HepG2 (cell line): Measurements from ENCODE around the gene TTLL4. TPM values are rescaled to one million over a fixed set of nuclear protein-coding genes. Genes with fewer than 3 reads are reported as not detected.

Source experiments
- ARHGAP35 ChIP-seq: sonication (generic); formaldehyde crosslinking; IDR thresholded peaks from 2 replicates; pipeline ENCODE4 v1.9.0; 2022; ENCODE audit warnings: mild to moderate bottlenecking, inconsistent platforms, moderate library complexity, missing genetic modification reagents, borderline replicate concordance
- DNMT1 ChIP-seq: sonication (generic); formaldehyde crosslinking; IDR thresholded peaks from 2 replicates; pipeline ENCODE4 v1.5.1; 2020; ENCODE audit warnings: mild to moderate bottlenecking, missing genetic modification reagents
- ETV5 ChIP-seq: IDR thresholded peaks from 2 replicates; pipeline ENCODE4 v1.6.1; 2018; ENCODE audit warnings: missing biosample characterization, missing genetic modification reagents, inconsistent platforms, borderline replicate concordance
- FOXJ3 ChIP-seq: sonication (generic); formaldehyde crosslinking; IDR thresholded peaks from 2 replicates; pipeline ENCODE4 v1.4.0; 2020; ENCODE audit warnings: missing genetic modification reagents, mild to moderate bottlenecking, borderline replicate concordance
- GTF2F1 ChIP-seq: fragments of 150-350 bp; IDR thresholded peaks from 2 replicates; pipeline ENCODE4 v1.6.1; 2014; ENCODE audit warnings: low read length
- JDP2 ChIP-seq: sonication (generic); formaldehyde crosslinking; IDR thresholded peaks from 2 replicates; pipeline ENCODE4 v1.8.1; 2022; ENCODE audit warnings: missing genetic modification reagents, borderline replicate concordance
- NR3C1 ChIP-seq: sonication (generic); formaldehyde crosslinking; IDR thresholded peaks from 2 replicates; pipeline ENCODE4 v1.4.0; 2020; ENCODE audit warnings: missing genetic modification reagents
- SETDB1 ChIP-seq: sonication (generic); formaldehyde crosslinking; IDR thresholded peaks from 2 replicates; pipeline ENCODE4 v1.5.1; 2020; ENCODE audit warnings: missing genetic modification reagents, mild to moderate bottlenecking, borderline replicate concordance
- SRSF1 ChIP-seq: fragments of 200-400 bp; formaldehyde crosslinking; optimal IDR thresholded peaks from 2 replicates; pipeline ENCODE3; 2017; ENCODE audit warnings: mild to moderate bottlenecking, low read depth, low read length, moderate library complexity
- STAG1 ChIP-seq: sonication (generic); formaldehyde crosslinking; IDR thresholded peaks from 2 replicates; pipeline ENCODE4 v1.4.0; 2020; ENCODE audit warnings: missing genetic modification reagents
- TCF7 ChIP-seq: sonication (generic); IDR thresholded peaks from 2 replicates; pipeline ENCODE4 v1.6.1; 2016; ENCODE audit warnings: antibody characterized with exemption, low read depth
- THAP11 ChIP-seq: IDR thresholded peaks from 2 replicates; pipeline ENCODE4 v1.6.1; 2016; ENCODE audit warnings: missing biosample characterization, missing genetic modification reagents
- XRCC5 ChIP-seq: fragments of 200-400 bp; formaldehyde crosslinking; optimal IDR thresholded peaks from 2 replicates; pipeline ENCODE3; 2017; ENCODE audit warnings: mild to moderate bottlenecking, low read length
- ZNF556 ChIP-seq: sonication (generic); formaldehyde crosslinking; IDR thresholded peaks from 2 replicates; pipeline ENCODE4 v1.4.0; 2020; ENCODE audit warnings: mild to moderate bottlenecking, missing genetic modification reagents, borderline replicate concordance
- ZNF598 ChIP-seq: sonication (generic); formaldehyde crosslinking; IDR thresholded peaks from 2 replicates; pipeline ENCODE4 v1.5.1; 2020; ENCODE audit warnings: mild to moderate bottlenecking, missing genetic modification reagents, borderline replicate concordance
- polyA plus RNA-seq, 8 experiments: library from polyadenylated mRNA; depleted of rRNA in 3 of 8; stranded (reverse) in 7 of 8; unstranded in 1 of 8; fragments of >200 nt; fragmentation: Illumina TruSeq in 4 of 8; extraction: Trizol in 4 of 8; gene quantifications; 2 replicates each; pipeline versions ENCODE4 v1.2.1 to v1.2.3, GENCODE V29; 2011 to 2016; ENCODE audit warnings: low read depth in 4 of 8, missing spikeins in 1 of 8, mixed read lengths in 1 of 8; ENCODE audit not compliant: insufficient read depth in 1 of 8
- total RNA-seq, 5 experiments: library from RNA; depleted of rRNA; stranded (reverse); fragments of >200 nt; fragmentation: Illumina TruSeq; extraction: Trizol; gene quantifications; 2 replicates each; pipeline ENCODE4 v1.2.3, GENCODE V29; 2016; ENCODE audit warnings: low read depth in 1 of 5
- TF ChIP-seq, protein P1 (sequence below): sonication (generic); formaldehyde crosslinking; IDR thresholded peaks from 2 replicates; pipeline ENCODE4 v1.4.0; 2020; ENCODE audit warnings: missing genetic modification reagents, borderline replicate concordance
- TF ChIP-seq, protein P2 (sequence below): sonication (generic); formaldehyde crosslinking; IDR thresholded peaks from 2 replicates; pipeline ENCODE4 v1.4.0; 2020; ENCODE audit warnings: missing genetic modification reagents
- TF ChIP-seq, protein P3 (sequence below): sonication (generic); formaldehyde crosslinking; IDR thresholded peaks from 2 replicates; pipeline ENCODE4 v1.4.0; 2020; ENCODE audit warnings: mild to moderate bottlenecking, missing genetic modification reagents, borderline replicate concordance
- TF ChIP-seq, protein P4 (sequence below): IDR thresholded peaks from 2 replicates; pipeline ENCODE4 v1.6.1; 2016; ENCODE audit warnings: mild to moderate bottlenecking

Gene TTLL4
- total and polyA plus RNA-seq, 2 of the 13 experiments (the other 11 are each of a cell fraction or from before 2014, with no cell fraction given), result 77.5 to 84.6 TPM

DNA sequence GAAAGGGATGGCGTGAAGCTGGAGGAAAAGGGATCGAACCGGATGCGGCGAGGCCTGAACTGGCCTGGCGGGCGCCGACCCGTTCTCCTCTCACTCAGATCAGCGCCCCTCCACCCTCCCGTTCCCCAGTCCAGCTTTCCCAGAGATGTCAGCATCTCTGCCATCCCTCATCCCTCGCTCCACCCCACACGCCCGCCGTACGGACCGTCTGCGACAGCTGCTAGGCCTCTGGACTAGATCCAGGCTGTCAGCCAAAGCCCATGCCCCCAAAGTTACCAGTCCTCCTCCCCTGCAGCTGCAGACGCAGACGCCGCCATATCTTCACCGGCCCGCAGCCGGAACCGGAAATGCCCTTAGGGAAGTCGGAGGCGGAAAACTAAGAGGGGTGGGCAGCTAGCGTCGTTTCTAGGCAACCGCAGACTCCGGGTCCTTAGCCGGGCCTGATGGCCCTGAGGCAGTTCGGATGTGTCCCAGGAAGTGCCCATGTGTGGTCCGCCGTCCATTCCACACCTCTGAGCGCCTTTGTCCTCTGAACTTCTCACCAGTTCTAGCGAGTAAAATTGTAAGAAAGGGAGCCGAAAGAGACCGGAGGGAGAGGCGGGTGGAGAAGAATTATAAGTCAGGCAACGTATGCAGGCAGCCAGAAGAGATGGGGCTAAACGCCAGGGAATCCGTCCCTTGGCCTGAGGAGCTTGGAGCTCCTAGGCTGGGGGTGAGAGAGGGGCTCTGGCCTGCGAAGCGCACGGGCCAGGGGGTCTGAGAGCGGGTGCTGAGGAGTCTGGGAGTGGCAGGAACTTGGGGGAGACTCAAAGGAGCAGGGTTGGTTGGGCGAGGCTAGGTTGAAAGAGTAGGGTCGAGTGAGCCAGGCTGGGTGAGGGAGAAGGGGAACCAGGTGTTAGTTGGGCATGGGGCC, 38.7 kb upstream of the TTLL4 start, which contains the start of the genes RNF25 and STK36 (continued):
- TF ChIP-seq, protein P1, sequence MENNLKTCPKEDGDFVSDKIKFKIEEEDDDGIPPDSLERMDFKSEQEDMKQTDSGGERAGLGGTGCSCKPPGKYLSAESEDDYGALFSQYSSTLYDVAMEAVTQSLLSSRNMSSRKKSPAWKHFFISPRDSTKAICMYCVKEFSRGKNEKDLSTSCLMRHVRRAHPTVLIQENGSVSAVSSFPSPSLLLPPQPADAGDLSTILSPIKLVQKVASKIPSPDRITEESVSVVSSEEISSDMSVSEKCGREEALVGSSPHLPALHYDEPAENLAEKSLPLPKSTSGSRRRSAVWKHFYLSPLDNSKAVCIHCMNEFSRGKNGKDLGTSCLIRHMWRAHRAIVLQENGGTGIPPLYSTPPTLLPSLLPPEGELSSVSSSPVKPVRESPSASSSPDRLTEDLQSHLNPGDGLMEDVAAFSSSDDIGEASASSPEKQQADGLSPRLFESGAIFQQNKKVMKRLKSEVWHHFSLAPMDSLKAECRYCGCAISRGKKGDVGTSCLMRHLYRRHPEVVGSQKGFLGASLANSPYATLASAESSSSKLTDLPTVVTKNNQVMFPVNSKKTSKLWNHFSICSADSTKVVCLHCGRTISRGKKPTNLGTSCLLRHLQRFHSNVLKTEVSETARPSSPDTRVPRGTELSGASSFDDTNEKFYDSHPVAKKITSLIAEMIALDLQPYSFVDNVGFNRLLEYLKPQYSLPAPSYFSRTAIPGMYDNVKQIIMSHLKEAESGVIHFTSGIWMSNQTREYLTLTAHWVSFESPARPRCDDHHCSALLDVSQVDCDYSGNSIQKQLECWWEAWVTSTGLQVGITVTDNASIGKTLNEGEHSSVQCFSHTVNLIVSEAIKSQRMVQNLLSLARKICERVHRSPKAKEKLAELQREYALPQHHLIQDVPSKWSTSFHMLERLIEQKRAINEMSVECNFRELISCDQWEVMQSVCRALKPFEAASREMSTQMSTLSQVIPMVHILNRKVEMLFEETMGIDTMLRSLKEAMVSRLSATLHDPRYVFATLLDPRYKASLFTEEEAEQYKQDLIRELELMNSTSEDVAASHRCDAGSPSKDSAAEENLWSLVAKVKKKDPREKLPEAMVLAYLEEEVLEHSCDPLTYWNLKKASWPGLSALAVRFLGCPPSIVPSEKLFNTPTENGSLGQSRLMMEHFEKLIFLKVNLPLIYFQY, result peak; percentile 70; the same call in 1 of the 2 replicates
- TF ChIP-seq ETV5 (CRISPR knock-in tag) (peak; percentile 85), THAP11 (peak; percentile 92), GTF2F1 (no peak), STAG1 (CRISPR knock-in tag) (no peak), NR3C1 (CRISPR knock-in tag) (no peak), DNMT1 (peak; percentile 73; the same call in 1 of the 2 replicates), FOXJ3 (CRISPR knock-in tag) (peak; percentile 18; the same call in 1 of the 2 replicates), ZNF598 (CRISPR knock-in tag) (peak; percentile 74; the same call in 1 of the 2 replicates), JDP2 (CRISPR knock-in tag) (no peak), SRSF1 (peak; percentile 26), SETDB1 (CRISPR knock-in tag) (no peak), TCF7 (no peak), XRCC5 (peak; percentile 73), ZNF556 (CRISPR knock-in tag) (peak; percentile 80; the same call in 1 of the 2 replicates), ARHGAP35 (CRISPR knock-in tag) (peak; percentile 38; the same call in 1 of the 2 replicates)
- TF ChIP-seq, protein P2, sequence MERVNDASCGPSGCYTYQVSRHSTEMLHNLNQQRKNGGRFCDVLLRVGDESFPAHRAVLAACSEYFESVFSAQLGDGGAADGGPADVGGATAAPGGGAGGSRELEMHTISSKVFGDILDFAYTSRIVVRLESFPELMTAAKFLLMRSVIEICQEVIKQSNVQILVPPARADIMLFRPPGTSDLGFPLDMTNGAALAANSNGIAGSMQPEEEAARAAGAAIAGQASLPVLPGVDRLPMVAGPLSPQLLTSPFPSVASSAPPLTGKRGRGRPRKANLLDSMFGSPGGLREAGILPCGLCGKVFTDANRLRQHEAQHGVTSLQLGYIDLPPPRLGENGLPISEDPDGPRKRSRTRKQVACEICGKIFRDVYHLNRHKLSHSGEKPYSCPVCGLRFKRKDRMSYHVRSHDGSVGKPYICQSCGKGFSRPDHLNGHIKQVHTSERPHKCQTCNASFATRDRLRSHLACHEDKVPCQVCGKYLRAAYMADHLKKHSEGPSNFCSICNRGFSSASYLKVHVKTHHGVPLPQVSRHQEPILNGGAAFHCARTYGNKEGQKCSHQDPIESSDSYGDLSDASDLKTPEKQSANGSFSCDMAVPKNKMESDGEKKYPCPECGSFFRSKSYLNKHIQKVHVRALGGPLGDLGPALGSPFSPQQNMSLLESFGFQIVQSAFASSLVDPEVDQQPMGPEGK (CRISPR knock-in tag), result peak; percentile 30; the same call in 1 of the 2 replicates
- TF ChIP-seq, protein P3, sequence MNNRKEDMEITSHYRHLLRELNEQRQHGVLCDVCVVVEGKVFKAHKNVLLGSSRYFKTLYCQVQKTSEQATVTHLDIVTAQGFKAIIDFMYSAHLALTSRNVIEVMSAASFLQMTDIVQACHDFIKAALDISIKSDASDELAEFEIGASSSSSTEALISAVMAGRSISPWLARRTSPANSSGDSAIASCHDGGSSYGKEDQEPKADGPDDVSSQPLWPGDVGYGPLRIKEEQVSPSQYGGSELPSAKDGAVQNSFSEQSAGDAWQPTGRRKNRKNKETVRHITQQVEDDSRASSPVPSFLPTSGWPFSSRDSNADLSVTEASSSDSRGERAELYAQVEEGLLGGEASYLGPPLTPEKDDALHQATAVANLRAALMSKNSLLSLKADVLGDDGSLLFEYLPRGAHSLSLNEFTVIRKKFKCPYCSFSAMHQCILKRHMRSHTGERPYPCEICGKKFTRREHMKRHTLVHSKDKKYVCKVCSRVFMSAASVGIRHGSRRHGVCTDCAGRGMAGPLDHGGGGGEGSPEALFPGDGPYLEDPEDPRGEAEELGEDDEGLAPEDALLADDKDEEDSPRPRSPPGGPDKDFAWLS (CRISPR knock-in tag), result no peak
- TF ChIP-seq, protein P4, sequence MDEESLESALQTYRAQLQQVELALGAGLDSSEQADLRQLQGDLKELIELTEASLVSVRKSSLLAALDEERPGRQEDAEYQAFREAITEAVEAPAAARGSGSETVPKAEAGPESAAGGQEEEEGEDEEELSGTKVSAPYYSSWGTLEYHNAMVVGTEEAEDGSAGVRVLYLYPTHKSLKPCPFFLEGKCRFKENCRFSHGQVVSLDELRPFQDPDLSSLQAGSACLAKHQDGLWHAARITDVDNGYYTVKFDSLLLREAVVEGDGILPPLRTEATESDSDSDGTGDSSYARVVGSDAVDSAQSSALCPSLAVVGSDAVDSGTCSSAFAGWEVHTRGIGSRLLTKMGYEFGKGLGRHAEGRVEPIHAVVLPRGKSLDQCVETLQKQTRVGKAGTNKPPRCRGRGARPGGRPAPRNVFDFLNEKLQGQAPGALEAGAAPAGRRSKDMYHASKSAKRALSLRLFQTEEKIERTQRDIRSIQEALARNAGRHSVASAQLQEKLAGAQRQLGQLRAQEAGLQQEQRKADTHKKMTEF (CRISPR knock-in tag), result peak; percentile 84; the same call in 1 of the 2 replicates
